Peyer's patch (tissue), 4 donors: ENCODE results near the gene RAET1G. TPM values are rescaled to one million over a fixed set of nuclear protein-coding genes. Genes with fewer than 3 reads are reported as not detected.
A peak's percentile ranks its signal among the peaks of the same experiment; 100 is the strongest.
"Not testable (repeated sequence)": the region's sequence is repeated elsewhere in the genome, so short reads cannot be mapped to it uniquely, and the experiment has no call there.

Source experiments
- DNase-seq, 3 donors: peaks; one replicate each; pipeline ENCODE4 v3.0.0-alpha.2; 2017 to 2019
- H3K27ac ChIP-seq, 4 donors: fragments of 200-600 bp; sonication (generic); one replicate each; pipeline ENCODE4 v1.5.1; 2016 to 2019
- H3K27me3 ChIP-seq, 2 donors: fragments of 200-600 bp; sonication (generic); one replicate each; pipeline ENCODE4 v1.5.1; 2019
- H3K36me3 ChIP-seq, 3 donors: fragments of 200-600 bp; sonication (generic); one replicate each; pipeline ENCODE4 v1.5.1; 2016 to 2019
- H3K4me1 ChIP-seq, 4 donors: fragments of 200-600 bp; sonication (generic); one replicate each; pipeline ENCODE4 v1.5.1; 2016 to 2019
- H3K4me3 ChIP-seq, 4 donors: fragments of 200-600 bp; sonication (generic); 1 replicate in 3 of 4; 2 replicates in 1 of 4; pipeline ENCODE4 v1.5.1; 2016 to 2019; ENCODE audit warnings: mild to moderate bottlenecking in 1 of 4
- H3K9me3 ChIP-seq, 4 donors: fragments of 200-600 bp; sonication (generic); one replicate each; pipeline ENCODE4 v1.5.1; 2016 to 2019; ENCODE audit warnings: mild to moderate bottlenecking in 1 of 4
- CTCF ChIP-seq, 6 experiments: fragments of 450-650 bp in 4 of 6; fragments of 200-600 bp in 2 of 6; sonication (generic) in 1 of 6; IDR thresholded peaks; one replicate each; pipeline ENCODE4 v1.5.1; 2017 to 2019; ENCODE audit warnings: antibody characterized with exemption in 6 of 6, mild to moderate bottlenecking in 3 of 6, moderate library complexity in 1 of 6
- POLR2A ChIP-seq, 2 donors: fragments of 450-650 bp; IDR thresholded peaks; one replicate each; pipeline ENCODE4 v1.5.1; 2017; ENCODE audit warnings: antibody characterized with exemption in 2 of 2, mild to moderate bottlenecking in 2 of 2, moderate library complexity in 2 of 2
- total RNA-seq, 4 donors: library from RNA; depleted of rRNA; stranded (reverse); fragments of >200 nt; gene quantifications; one replicate each; pipeline ENCODE4 v1.1.0, GENCODE V29; 2016

The RAET1G gene
- total RNA-seq, 4 donors from 2014 or later: not detected

GRCh38 chr6:149915970-149916865 is 6.7 kb downstream of the RAET1G start:
- Histone ChIP-seq H3K9me3 (no peaks in the 10 kb centered on the region), H3K36me3 (no peaks in the 10 kb centered on the region), H3K27ac (no peak overlapping the region), H3K4me1 (no peaks in the 10 kb centered on the region), H3K27me3 (no peaks in the 10 kb centered on the region), H3K4me3 (no peak overlapping the region)
- TF ChIP-seq CTCF (IDR thresholded peaks at IDR 0.05) (no peak), POLR2A (IDR thresholded peaks at IDR 0.05) (no peak)
- DNase-seq: peak in 1 of 3 donors; percentile 39

- TF ChIP-seq CTCF (IDR thresholded peaks at IDR 0.05) (no peak), POLR2A (IDR thresholded peaks at IDR 0.05) (no peak)
- no peak overlapping the region for H3K4me3 ChIP-seq
- H3K27me3 ChIP-seq: no peaks in the 10 kb centered on the region
- no peaks in the 10 kb centered on the region for H3K36me3 ChIP-seq
- no peak for DNase-seq
- no peak overlapping the region for H3K27ac ChIP-seq
- H3K9me3 ChIP-seq: peaks cover 0 to 6% (median 0%) of the 10 kb centered on the region in 4 donors
- H3K4me1 ChIP-seq: no peaks in the 10 kb centered on the region
These were observed 9.2 kb downstream of the RAET1G start for GRCh38 chr6:149913540-149914240.

- no peak for DNase-seq
- Histone ChIP-seq H3K4me3 (no peak overlapping the region), H3K27me3 (no peaks in the 10 kb centered on the region), H3K4me1 (no peaks in the 10 kb centered on the region), H3K36me3 (no peaks in the 10 kb centered on the region), H3K27ac (no peak overlapping the region), H3K9me3 (peaks cover 0 to 12% (median 1%) of the 10 kb centered on the region in 4 donors)
- TF ChIP-seq POLR2A (IDR thresholded peaks at IDR 0.05): no peak
These were observed 9.8 kb downstream of the RAET1G start for GRCh38 chr6:149913085-149913484.

- not testable (repeated sequence) for DNase-seq, H3K27ac ChIP-seq, H3K4me3 ChIP-seq, H3K36me3 ChIP-seq, H3K27me3 ChIP-seq, H3K4me1 ChIP-seq
- peaks cover 0 to 14% (median 2%) of the 10 kb centered on the region in 4 donors for H3K9me3 ChIP-seq
These were observed 10.2 kb downstream of the RAET1G start for GRCh38 chr6:149912680-149913079.

- H3K27ac ChIP-seq: no peak overlapping the region
- H3K36me3 ChIP-seq: no peaks in the 10 kb centered on the region
- H3K27me3 ChIP-seq: no peaks in the 10 kb centered on the region
- H3K9me3 ChIP-seq: peaks cover 0 to 15% (median 2%) of the 10 kb centered on the region in 4 donors
- TF ChIP-seq CTCF (IDR thresholded peaks at IDR 0.05) (no peak), POLR2A (IDR thresholded peaks at IDR 0.05) (no peak)
- DNase-seq: peak in 1 of 3 donors; percentile 32
- H3K4me1 ChIP-seq: no peaks in the 10 kb centered on the region
- no peak overlapping the region for H3K4me3 ChIP-seq
These were observed 12.2 kb downstream of the RAET1G start for GRCh38 chr6:149910721-149911151.

GRCh38 chr6:149909701-149910470 is 13.0 kb downstream of the RAET1G start:
- H3K36me3 ChIP-seq: no peaks in the 10 kb centered on the region
- peak in 1 of 3 donors; percentile 36 for DNase-seq
- no peak for TF ChIP-seq POLR2A (IDR thresholded peaks at IDR 0.05)
- TF ChIP-seq CTCF (IDR thresholded peaks at IDR 0.05): no peak

GRCh38 chr6:149908480-149908879 is 14.4 kb downstream of the RAET1G start:
- not testable (repeated sequence) for H3K4me1 ChIP-seq, H3K27ac ChIP-seq, H3K27me3 ChIP-seq, H3K36me3 ChIP-seq, H3K4me3 ChIP-seq
- H3K9me3 ChIP-seq: peaks cover 0 to 19% (median 2%) of the 10 kb centered on the region in 4 donors
- peak in 1 of 3 donors; percentile 25 for DNase-seq

More at GRCh38 chr6:149909701-149910470, 13.0 kb downstream of the RAET1G start:
- Histone ChIP-seq H3K4me1 (no peaks in the 10 kb centered on the region), H3K27ac (no peak overlapping the region), H3K9me3 (peaks cover 0 to 19% (median 2%) of the 10 kb centered on the region in 4 donors), H3K27me3 (no peaks in the 10 kb centered on the region), H3K4me3 (no peak overlapping the region)
